NCI-H1436 (cell line): ENCODE measurements around the gene MUC4.
"Not testable (repeated sequence)": the region's sequence is repeated elsewhere in the genome, so short reads cannot be mapped to it uniquely, and the experiment has no call there.

Experiments
- DNase-seq: peaks from one replicate; lab custom pipeline; 2025; lab: John Stamatoyannopoulos, UW

MUC4 gene

GRCh38 chr3:195744437-195744836 is 67.3 kb downstream of the MUC4 start:
- no peak for DNase-seq

- no peak for DNase-seq
These were observed 72.1 kb downstream of the MUC4 start for GRCh38 chr3:195739561-195740111.

GRCh38 chr3:195738274-195739044 is 73.3 kb downstream of the MUC4 start:
- DNase-seq, result no peak

- not testable (repeated sequence) for DNase-seq
These were observed 73.9 kb downstream of the MUC4 start for GRCh38 chr3:195737782-195738181.

- DNase-seq, result no peak
These were observed 74.8 kb downstream of the MUC4 start for GRCh38 chr3:195736866-195737490.

GRCh38 chr3:195735036-195735695 is 76.6 kb downstream of the MUC4 start:
- DNase-seq, result no peak

- DNase-seq, result no peak
These were observed 78.8 kb downstream of the MUC4 start for GRCh38 chr3:195732940-195733339.

GRCh38 chr3:195731356-195731905 is 80.3 kb downstream of the MUC4 start:
- DNase-seq, result no peak

- DNase-seq, result no peak
These were observed 82.1 kb downstream of the MUC4 start for GRCh38 chr3:195729476-195730251.

- not testable (repeated sequence) for DNase-seq
These were observed 82.9 kb downstream of the MUC4 start for GRCh38 chr3:195728789-195729188.

GRCh38 chr3:195727606-195728195 is 84.0 kb downstream of the MUC4 start:
- DNase-seq, result no peak

- not testable (repeated sequence) for DNase-seq
These were observed 85.6 kb downstream of the MUC4 start for GRCh38 chr3:195725916-195726740.

- not testable (repeated sequence) for DNase-seq
These were observed 87.4 kb downstream of the MUC4 start for GRCh38 chr3:195724363-195724762.

- not testable (repeated sequence) for DNase-seq
These were observed 88.8 kb downstream of the MUC4 start for GRCh38 chr3:195722996-195723345.

- DNase-seq, result not testable (repeated sequence)
These were observed 89.4 kb downstream of the MUC4 start for GRCh38 chr3:195722139-195722995.

- not testable (repeated sequence) for DNase-seq
These were observed 90.8 kb downstream of the MUC4 start, which contains the start of gene MUC20 for GRCh38 chr3:195720831-195721506. TSS of gene MUC20 (plus strand) at chr3:195720978. CDS start at chr3:195721008, 30 bp downstream.

- not testable (repeated sequence) for DNase-seq
These were observed 92.0 kb downstream of the MUC4 start for GRCh38 chr3:195719514-195720254.

GRCh38 chr3:195718477-195718984 is 93.2 kb downstream of the MUC4 start:
- DNase-seq, result no peak
